Gastroesophageal sphincter (tissue), 4 donors: ENCODE measurements around the gene INCENP. TPM values are rescaled to one million over a fixed set of nuclear protein-coding genes. Genes with fewer than 3 reads are reported as not detected.

Source experiments
- ATAC-seq: fragments of 150-250 bp; one replicate; pipeline ENCODE4 v1.9.1; 2016; ENCODE audit warnings: mild to moderate bottlenecking, moderate library complexity
- H3K27ac ChIP-seq, 4 donors: fragments of 200-600 bp; sonication (generic) in 3 of 4; 1 replicate in 3 of 4; 2 replicates in 1 of 4; pipeline ENCODE4 v1.5.1; 2016 to 2019
- H3K27me3 ChIP-seq: fragments of 200-600 bp; sonication (generic); one replicate; pipeline ENCODE4 v1.5.1; 2019
- H3K36me3 ChIP-seq, 2 donors: fragments of 200-600 bp; sonication (generic); one replicate each; pipeline ENCODE4 v1.5.1; 2019; ENCODE audit warnings: control low read depth in 1 of 2
- H3K4me1 ChIP-seq, 3 donors: fragments of 200-600 bp; sonication (generic); 1 replicate in 2 of 3; 2 replicates in 1 of 3; pipeline ENCODE4 v1.5.1; 2016 to 2019; ENCODE audit warnings: control low read depth in 2 of 3
- H3K4me3 ChIP-seq, 2 donors: fragments of 200-600 bp; sonication (generic); one replicate each; pipeline ENCODE4 v1.5.1; 2019; ENCODE audit warnings: mild to moderate bottlenecking in 1 of 2, moderate library complexity in 1 of 2
- H3K9me3 ChIP-seq, 3 donors: fragments of 200-600 bp; sonication (generic); one replicate each; pipeline ENCODE4 v1.5.1; 2017 to 2019; ENCODE audit warnings: control low read depth in 2 of 3
- CTCF ChIP-seq, 4 experiments: fragments of 200-600 bp in 2 of 4; fragments of 450-650 bp in 2 of 4; sonication (generic) in 1 of 4; IDR thresholded peaks; one replicate each; pipeline ENCODE4 v1.5.1; 2017 to 2019; ENCODE audit warnings: antibody characterized with exemption in 4 of 4, mild to moderate bottlenecking in 2 of 4, moderate library complexity in 2 of 4
- EP300 ChIP-seq: sonication (generic); formaldehyde crosslinking; IDR thresholded peaks from one replicate; pipeline ENCODE4 v1.6.1; 2017; ENCODE audit warnings: antibody characterized with exemption, mild to moderate bottlenecking
- POLR2A ChIP-seq, 2 donors: fragments of 450-650 bp; IDR thresholded peaks; one replicate each; pipeline ENCODE4 v1.6.1; 2017; ENCODE audit warnings: antibody characterized with exemption in 2 of 2, mild to moderate bottlenecking in 2 of 2, moderate library complexity in 1 of 2
- POLR2AphosphoS5 ChIP-seq: sonication (generic); formaldehyde crosslinking; IDR thresholded peaks from one replicate; pipeline ENCODE4 v1.6.1; 2017; ENCODE audit warnings: antibody characterized with exemption
- WGBS, 2 donors: methylation state at CpG; one replicate each; pipeline ENCODE4 v1.1.5; 2018; ENCODE audit warnings: low coverage in 1 of 2; 5-methylcytosine and 5-hydroxymethylcytosine counted together
- total RNA-seq, 4 donors: library from RNA; depleted of rRNA; stranded (reverse); fragments of >200 nt; gene quantifications; one replicate each; pipeline ENCODE4 v1.1.0, GENCODE V29; 2016

The INCENP gene
- total RNA-seq, 4 donors from 2014 or later = 10.5 to 28.3 (median 16.8) TPM

DNA sequence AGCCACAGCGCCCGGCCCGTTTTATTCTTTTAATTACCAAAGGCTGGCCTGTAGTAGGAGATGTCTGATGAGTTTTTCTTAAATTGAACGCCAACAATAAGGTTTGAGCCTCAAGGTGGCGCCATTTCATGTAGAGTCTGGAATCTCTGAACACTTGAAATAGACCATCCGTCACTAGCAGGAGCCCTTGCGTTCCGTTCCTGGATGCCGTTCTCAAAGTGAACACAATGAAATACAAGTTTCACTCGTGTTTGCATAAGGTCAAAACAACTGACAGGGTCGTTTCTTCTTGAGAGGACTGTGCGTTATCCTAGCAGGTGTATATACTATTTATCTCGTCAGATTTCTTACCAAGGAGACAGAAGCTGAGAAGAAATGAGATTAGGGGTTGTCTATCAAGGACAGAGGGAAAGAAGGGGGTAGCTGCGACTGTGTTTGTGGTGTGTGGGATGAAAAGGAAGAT, 47.5 kb downstream of the INCENP start:
- Histone ChIP-seq H3K27ac (peak overlapping the region in 1 of 4 donors; percentile 41), H3K36me3 (no peaks in the 10 kb centered on the region), H3K4me1 (peaks cover 0 to 7% (median 0%) of the 10 kb centered on the region in 3 donors), H3K27me3 (peaks cover 47% of the 10 kb centered on the region), H3K9me3 (no peaks in the 10 kb centered on the region), H3K4me3 (no peak overlapping the region)
- TF ChIP-seq CTCF (IDR thresholded peaks at IDR 0.05) (peak; percentile 33 to 73 (median 63)), POLR2AphosphoS5 (no peak)
- ATAC-seq = peak; percentile 73
- WGBS, 2 donors = 6 to 7% methylated on average over 9 to 11 of the region's 14 CpGs

DNA sequence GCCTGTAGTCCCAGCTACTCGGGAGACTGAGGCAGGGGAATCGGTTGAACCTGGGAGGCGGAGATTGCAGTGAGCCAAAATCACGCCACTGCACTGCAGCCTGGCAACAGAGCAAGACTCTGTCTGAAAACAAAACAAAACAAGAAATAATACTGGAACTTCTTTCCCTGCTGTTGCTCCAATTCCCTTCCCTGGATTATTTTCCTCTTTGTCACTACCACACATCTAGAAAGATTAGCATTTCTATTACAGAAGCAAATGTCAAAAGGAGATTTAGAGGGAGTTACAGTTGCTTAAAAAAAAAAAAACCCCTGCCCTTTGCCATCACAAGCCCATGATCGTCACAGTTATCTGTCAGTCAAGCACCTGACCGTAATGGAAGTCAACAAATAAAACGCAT, 48.5 kb downstream of the INCENP start:
- Histone ChIP-seq H3K9me3 (no peaks in the 10 kb centered on the region), H3K4me3 (no peak overlapping the region), H3K27me3 (peaks cover 48% of the 10 kb centered on the region), H3K27ac (no peak overlapping the region), H3K36me3 (no peaks in the 10 kb centered on the region), H3K4me1 (peaks cover 0 to 7% (median 0%) of the 10 kb centered on the region in 3 donors)
- TF ChIP-seq POLR2AphosphoS5 = no peak
- no peak for ATAC-seq
- WGBS, 2 donors = 42 to 48% methylated on average over 6 to 7 of the region's 7 CpGs

GRCh38 chr11:62176766-62177165, 53.0 kb downstream of the INCENP start:
- Histone ChIP-seq H3K9me3 (no peaks in the 10 kb centered on the region), H3K36me3 (no peaks in the 10 kb centered on the region), H3K4me3 (no peak overlapping the region), H3K27me3 (peaks cover 44% of the 10 kb centered on the region), H3K27ac (no peak overlapping the region), H3K4me1 (no peaks in the 10 kb centered on the region)
- no peak for ATAC-seq
- WGBS, 2 donors = 61% methylated on average over 2 of the region's 3 CpGs; no CpG with 5 or more reads in 1 of the 2 donors
- TF ChIP-seq POLR2A (IDR thresholded peaks at IDR 0.05) (no peak), CTCF (IDR thresholded peaks at IDR 0.05) (no peak), EP300 (no peak), POLR2AphosphoS5 (no peak)

DNA sequence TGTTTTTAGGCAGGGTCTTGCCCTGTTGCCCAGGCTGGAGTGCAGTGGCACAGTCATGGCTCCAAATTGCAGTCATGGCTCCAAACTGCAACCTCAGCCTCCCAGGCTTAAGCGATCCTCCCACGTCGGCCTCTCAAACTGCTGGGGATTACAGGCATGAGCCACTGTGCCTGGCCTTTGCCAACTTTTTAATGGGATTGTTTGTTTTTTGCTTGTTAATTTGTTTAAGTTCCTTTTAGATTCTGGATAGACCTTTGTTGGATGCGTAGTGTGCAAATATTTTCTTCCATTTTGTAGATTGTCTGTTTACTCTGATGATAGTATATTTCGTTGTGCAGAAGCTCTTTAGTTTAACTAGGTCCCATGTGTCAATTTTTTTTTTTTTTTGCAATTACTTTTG, 56.2 kb downstream of the INCENP start:
- Histone ChIP-seq H3K9me3 (peaks cover 0 to 17% (median 0%) of the 10 kb centered on the region in 3 donors), H3K4me3 (no peak overlapping the region), H3K36me3 (no peaks in the 10 kb centered on the region), H3K27ac (no peak overlapping the region), H3K4me1 (no peaks in the 10 kb centered on the region), H3K27me3 (peaks cover 39% of the 10 kb centered on the region)
- TF ChIP-seq POLR2A (IDR thresholded peaks at IDR 0.05) (no peak), CTCF (IDR thresholded peaks at IDR 0.05) (no peak), POLR2AphosphoS5 (no peak), EP300 (no peak)
- ATAC-seq = no peak
- WGBS, 2 donors = 71 to 79% methylated on average over 1 to 5 of the region's 5 CpGs

DNA sequence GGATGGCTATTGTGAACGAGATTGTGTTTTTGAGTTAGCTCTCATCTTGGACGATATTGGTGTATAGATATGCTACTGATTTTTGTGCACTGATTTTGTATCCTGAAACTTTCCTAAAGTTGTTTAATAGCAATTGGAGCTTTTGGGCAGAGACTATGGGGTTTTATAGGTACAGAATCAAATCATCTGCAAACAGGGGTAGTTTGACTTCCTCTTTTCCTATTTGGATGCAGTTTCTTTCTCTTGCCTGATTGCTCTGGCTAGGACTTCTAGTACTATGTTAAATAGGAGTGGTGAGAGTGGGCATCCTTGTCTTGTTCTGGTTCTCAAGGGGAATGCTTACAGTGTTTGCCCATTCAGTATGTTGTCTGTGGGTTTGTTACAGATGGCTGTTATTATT, 57.3 kb downstream of the INCENP start:
- no peak for TF ChIP-seq POLR2AphosphoS5
- Histone ChIP-seq H3K36me3 (no peaks in the 10 kb centered on the region), H3K4me1 (no peaks in the 10 kb centered on the region), H3K27ac (no peak overlapping the region), H3K4me3 (no peak overlapping the region), H3K9me3 (peaks cover 0 to 17% (median 0%) of the 10 kb centered on the region in 3 donors), H3K27me3 (peaks cover 39% of the 10 kb centered on the region)
- 68 to 92% methylated on average over 2 of the region's 2 CpGs for WGBS, 2 donors
- no peak for ATAC-seq

GRCh38 chr11:62182147-62182891, 58.5 kb downstream of the INCENP start:
- peaks cover 33% of the 10 kb centered on the region for H3K27me3 ChIP-seq
- H3K27ac ChIP-seq = no peak overlapping the region
- WGBS, 2 donors = 62 to 67% methylated on average over 6 to 8 of the region's 8 CpGs
- no peaks in the 10 kb centered on the region for H3K36me3 ChIP-seq
- no peak for ATAC-seq
- no peak overlapping the region for H3K4me3 ChIP-seq
- TF ChIP-seq POLR2A (IDR thresholded peaks at IDR 0.05) (no peak), EP300 (no peak), CTCF (IDR thresholded peaks at IDR 0.05) (no peak), POLR2AphosphoS5 (no peak)
- H3K4me1 ChIP-seq = no peaks in the 10 kb centered on the region
- H3K9me3 ChIP-seq = peaks cover 0 to 17% (median 0%) of the 10 kb centered on the region in 3 donors
